ENCODE data around the gene CTXND1.

The CTXND1 gene

DNA sequence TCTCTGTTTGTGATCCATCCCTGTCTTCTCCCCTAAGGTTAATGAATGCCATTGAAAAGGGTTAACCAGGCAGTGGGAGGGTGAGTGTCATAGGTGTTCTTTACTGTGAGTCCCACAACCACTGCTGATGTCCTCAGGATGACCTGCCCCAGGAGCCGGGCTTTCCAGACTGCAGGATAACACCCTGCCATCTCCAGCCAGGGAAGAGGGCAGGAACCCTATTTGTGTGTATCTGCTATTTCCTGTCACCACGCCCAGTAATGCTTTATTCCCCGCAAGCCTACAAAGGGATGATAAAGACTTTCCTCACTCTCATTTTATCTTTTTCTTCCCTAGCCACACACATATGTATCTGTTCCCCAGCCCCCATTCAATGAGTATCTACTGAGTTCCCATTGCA is 15.6 kb upstream of the CTXND1 start (continued):
- TF ChIP-seq, protein P1, sequence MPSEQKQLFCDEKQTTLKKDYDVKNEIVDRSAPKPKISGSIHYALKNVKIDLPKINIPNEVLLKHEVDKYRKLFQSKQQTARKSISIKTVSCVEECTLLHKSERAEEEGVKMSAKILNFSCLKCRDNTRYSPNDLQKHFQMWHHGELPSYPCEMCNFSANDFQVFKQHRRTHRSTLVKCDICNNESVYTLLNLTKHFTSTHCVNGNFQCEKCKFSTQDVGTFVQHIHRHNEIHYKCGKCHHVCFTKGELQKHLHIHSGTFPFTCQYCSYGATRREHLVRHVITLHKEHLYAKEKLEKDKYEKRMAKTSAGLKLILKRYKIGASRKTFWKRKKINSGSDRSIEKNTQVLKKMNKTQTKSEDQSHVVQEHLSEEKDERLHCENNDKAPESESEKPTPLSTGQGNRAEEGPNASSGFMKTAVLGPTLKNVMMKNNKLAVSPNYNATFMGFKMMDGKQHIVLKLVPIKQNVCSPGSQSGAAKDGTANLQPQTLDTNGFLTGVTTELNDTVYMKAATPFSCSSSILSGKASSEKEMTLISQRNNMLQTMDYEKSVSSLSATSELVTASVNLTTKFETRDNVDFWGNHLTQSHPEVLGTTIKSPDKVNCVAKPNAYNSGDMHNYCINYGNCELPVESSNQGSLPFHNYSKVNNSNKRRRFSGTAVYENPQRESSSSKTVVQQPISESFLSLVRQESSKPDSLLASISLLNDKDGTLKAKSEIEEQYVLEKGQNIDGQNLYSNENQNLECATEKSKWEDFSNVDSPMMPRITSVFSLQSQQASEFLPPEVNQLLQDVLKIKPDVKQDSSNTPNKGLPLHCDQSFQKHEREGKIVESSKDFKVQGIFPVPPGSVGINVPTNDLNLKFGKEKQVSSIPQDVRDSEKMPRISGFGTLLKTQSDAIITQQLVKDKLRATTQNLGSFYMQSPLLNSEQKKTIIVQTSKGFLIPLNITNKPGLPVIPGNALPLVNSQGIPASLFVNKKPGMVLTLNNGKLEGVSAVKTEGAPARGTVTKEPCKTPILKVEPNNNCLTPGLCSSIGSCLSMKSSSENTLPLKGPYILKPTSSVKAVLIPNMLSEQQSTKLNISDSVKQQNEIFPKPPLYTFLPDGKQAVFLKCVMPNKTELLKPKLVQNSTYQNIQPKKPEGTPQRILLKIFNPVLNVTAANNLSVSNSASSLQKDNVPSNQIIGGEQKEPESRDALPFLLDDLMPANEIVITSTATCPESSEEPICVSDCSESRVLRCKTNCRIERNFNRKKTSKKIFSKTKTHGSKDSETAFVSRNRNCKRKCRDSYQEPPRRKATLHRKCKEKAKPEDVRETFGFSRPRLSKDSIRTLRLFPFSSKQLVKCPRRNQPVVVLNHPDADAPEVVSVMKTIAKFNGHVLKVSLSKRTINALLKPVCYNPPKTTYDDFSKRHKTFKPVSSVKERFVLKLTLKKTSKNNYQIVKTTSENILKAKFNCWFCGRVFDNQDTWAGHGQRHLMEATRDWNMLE (tag by site-specific recombination; conservative IDR thresholded peaks at IDR 0.05; ENCODE audit: low read depth), result no peak
- no peak for TF ChIP-seq SCRT1 (tag by site-specific recombination; IDR thresholded peaks at IDR 0.05; ENCODE audit: borderline replicate concordance)
- TF ChIP-seq, protein P2, sequence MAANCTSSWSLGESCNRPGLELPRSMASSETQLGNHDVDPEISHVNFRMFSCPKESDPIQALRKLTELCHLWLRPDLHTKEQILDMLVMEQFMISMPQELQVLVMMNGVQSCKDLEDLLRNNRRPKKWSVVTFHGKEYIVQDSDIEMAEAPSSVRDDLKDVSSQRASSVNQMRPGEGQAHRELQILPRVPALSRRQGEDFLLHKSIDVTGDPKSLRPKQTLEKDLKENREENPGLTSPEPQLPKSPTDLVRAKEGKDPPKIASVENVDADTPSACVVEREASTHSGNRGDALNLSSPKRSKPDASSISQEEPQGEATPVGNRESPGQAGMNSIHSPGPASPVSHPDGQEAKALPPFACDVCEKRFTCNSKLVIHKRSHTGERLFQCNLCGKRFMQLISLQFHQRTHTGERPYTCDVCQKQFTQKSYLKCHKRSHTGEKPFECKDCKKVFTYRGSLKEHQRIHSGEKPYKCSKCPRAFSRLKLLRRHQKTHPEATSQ (tag by site-specific recombination; IDR thresholded peaks at IDR 0.05), result no peak

DNA sequence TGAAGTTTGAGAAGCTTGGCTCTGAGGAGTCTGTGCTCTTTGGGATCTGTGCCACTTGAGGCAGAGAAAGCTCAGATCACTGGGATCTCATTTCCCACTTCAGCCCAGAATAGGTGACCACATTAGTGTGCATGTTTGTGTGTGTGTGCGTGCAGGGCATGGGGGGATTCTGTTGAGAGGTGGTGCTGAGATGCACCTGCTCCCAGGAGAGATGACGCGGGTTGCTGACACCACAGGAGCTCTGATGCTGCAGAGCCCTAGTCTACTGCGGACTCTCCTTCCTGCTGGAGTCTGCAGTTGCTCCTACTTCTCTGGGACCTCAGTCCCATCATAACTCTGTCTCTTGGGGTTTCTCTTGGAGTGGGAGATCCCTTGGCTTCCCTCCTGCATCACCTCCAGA is 14.7 kb upstream of the CTXND1 start:
- H3K4me3 ChIP-seq (ENCODE audit: low read depth, low read length), result no peak overlapping the region
- H3K27ac ChIP-seq (ENCODE audit: extremely low read depth, low read depth, low read length), result no peak overlapping the region
- no peaks in the 10 kb centered on the region for H3K9me3 ChIP-seq (ENCODE audit: control insufficient read depth, insufficient read depth, low read depth, low read length)
- no peaks in the 10 kb centered on the region for H3K36me3 ChIP-seq (ENCODE audit: control insufficient read depth in 2 of 2, insufficient read depth in 1 of 2, low read length in 2 of 2)
- CTCF ChIA-PET, result interaction anchor here (1.2 kb wide), 2 partner anchors 26 to 886 kb away, joined by 3 read pairs; no protein-coding TSS in a partner anchor
- H3K4me1 ChIP-seq (ENCODE audit: control insufficient read depth, insufficient read depth, low read length), result no peaks in the 10 kb centered on the region
- POLR2A ChIA-PET, result interaction anchor here (0.7 kb wide), 1 partner anchor 35 kb away, joined by 3 read pairs; no protein-coding TSS in a partner anchor
- no peak for TF ChIP-seq ZNF239 (tag by site-specific recombination; IDR thresholded peaks at IDR 0.05)
- no peak for TF ChIP-seq SCRT2 (tag by site-specific recombination; IDR thresholded peaks at IDR 0.05)
- no peak for TF ChIP-seq ZNF621 (tag by site-specific recombination; IDR thresholded peaks at IDR 0.05)
- TF ChIP-seq ZNF654 (tag by site-specific recombination; IDR thresholded peaks at IDR 0.05; ENCODE audit: low read depth), result no peak
- no peak for TF ChIP-seq ZNF202 (tag by site-specific recombination; IDR thresholded peaks at IDR 0.05; ENCODE audit: borderline replicate concordance)
- TF ChIP-seq ZNF292 (tag by site-specific recombination; IDR thresholded peaks at IDR 0.05; ENCODE audit: borderline replicate concordance, low read depth), result no peak
- no peak for TF ChIP-seq ZNF670 (tag by site-specific recombination; IDR thresholded peaks at IDR 0.05; ENCODE audit: low read depth)
- TF ChIP-seq, protein P3, sequence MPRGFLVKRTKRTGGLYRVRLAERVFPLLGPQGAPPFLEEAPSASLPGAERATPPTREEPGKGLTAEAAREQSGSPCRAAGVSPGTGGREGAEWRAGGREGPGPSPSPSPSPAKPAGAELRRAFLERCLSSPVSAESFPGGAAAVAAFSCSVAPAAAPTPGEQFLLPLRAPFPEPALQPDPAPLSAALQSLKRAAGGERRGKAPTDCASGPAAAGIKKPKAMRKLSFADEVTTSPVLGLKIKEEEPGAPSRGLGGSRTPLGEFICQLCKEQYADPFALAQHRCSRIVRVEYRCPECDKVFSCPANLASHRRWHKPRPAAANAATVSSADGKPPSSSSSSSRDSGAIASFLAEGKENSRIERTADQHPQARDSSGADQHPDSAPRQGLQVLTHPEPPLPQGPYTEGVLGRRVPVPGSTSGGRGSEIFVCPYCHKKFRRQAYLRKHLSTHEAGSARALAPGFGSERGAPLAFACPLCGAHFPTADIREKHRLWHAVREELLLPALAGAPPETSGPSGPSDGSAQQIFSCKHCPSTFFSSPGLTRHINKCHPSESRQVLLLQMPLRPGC (tag by site-specific recombination; IDR thresholded peaks at IDR 0.05), result no peak
- TF ChIP-seq ZNF157 (tag by site-specific recombination; IDR thresholded peaks at IDR 0.05), result no peak
- TF ChIP-seq ZNF221 (tag by site-specific recombination; IDR thresholded peaks at IDR 0.05; ENCODE audit: borderline replicate concordance), result no peak
- no peak for TF ChIP-seq OSR2 (tag by site-specific recombination; IDR thresholded peaks at IDR 0.05)

DNA sequence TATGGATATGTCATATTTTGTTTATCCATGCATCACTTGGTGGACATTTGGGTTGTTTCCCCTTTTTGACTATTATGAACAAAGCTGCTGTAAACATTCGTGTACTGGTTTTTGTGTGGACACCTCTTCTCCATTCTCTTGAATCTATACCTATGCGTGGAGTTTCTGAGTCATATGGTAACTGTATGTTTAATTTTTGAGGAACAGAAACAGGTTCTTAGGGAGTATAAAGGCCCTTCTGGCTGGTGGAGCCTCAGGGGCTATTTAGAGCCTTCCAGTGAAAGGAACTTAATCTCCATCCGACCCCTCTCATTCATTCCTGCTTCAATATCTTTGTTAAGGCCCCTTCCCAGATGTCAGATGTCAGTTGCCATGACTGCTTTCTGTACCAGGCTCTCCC is 14.1 kb upstream of the CTXND1 start:
- H3K27ac ChIP-seq (ENCODE audit: extremely low read depth, low read depth, low read length), result no peak overlapping the region
- ChIA-PET POLR2A (no interaction called here), CTCF (interaction anchor here (1.2 kb wide), 2 partner anchors 25 to 885 kb away, joined by 3 read pairs; no protein-coding TSS in a partner anchor)
- no peak overlapping the region for H3K4me3 ChIP-seq (ENCODE audit: low read depth, low read length)
- H3K4me1 ChIP-seq (ENCODE audit: control insufficient read depth, insufficient read depth, low read length), result no peaks in the 10 kb centered on the region
- H3K9me3 ChIP-seq (ENCODE audit: control insufficient read depth, insufficient read depth, low read depth, low read length), result no peaks in the 10 kb centered on the region
- H3K36me3 ChIP-seq (ENCODE audit: control insufficient read depth in 2 of 2, insufficient read depth in 1 of 2, low read length in 2 of 2), result no peaks in the 10 kb centered on the region
- no peak for TF ChIP-seq ZNF626 (tag by site-specific recombination; IDR thresholded peaks at IDR 0.05)
- TF ChIP-seq, protein P4, sequence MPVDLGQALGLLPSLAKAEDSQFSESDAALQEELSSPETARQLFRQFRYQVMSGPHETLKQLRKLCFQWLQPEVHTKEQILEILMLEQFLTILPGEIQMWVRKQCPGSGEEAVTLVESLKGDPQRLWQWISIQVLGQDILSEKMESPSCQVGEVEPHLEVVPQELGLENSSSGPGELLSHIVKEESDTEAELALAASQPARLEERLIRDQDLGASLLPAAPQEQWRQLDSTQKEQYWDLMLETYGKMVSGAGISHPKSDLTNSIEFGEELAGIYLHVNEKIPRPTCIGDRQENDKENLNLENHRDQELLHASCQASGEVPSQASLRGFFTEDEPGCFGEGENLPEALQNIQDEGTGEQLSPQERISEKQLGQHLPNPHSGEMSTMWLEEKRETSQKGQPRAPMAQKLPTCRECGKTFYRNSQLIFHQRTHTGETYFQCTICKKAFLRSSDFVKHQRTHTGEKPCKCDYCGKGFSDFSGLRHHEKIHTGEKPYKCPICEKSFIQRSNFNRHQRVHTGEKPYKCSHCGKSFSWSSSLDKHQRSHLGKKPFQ (tag by site-specific recombination; IDR thresholded peaks at IDR 0.05), result no peak
- no peak for TF ChIP-seq SP3 (tag by site-specific recombination; IDR thresholded peaks at IDR 0.05)
- TF ChIP-seq, protein P5, sequence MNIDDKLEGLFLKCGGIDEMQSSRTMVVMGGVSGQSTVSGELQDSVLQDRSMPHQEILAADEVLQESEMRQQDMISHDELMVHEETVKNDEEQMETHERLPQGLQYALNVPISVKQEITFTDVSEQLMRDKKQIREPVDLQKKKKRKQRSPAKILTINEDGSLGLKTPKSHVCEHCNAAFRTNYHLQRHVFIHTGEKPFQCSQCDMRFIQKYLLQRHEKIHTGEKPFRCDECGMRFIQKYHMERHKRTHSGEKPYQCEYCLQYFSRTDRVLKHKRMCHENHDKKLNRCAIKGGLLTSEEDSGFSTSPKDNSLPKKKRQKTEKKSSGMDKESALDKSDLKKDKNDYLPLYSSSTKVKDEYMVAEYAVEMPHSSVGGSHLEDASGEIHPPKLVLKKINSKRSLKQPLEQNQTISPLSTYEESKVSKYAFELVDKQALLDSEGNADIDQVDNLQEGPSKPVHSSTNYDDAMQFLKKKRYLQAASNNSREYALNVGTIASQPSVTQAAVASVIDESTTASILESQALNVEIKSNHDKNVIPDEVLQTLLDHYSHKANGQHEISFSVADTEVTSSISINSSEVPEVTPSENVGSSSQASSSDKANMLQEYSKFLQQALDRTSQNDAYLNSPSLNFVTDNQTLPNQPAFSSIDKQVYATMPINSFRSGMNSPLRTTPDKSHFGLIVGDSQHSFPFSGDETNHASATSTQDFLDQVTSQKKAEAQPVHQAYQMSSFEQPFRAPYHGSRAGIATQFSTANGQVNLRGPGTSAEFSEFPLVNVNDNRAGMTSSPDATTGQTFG (tag by site-specific recombination; IDR thresholded peaks at IDR 0.05; ENCODE audit: borderline replicate concordance), result no peak
- TF ChIP-seq, protein P6, sequence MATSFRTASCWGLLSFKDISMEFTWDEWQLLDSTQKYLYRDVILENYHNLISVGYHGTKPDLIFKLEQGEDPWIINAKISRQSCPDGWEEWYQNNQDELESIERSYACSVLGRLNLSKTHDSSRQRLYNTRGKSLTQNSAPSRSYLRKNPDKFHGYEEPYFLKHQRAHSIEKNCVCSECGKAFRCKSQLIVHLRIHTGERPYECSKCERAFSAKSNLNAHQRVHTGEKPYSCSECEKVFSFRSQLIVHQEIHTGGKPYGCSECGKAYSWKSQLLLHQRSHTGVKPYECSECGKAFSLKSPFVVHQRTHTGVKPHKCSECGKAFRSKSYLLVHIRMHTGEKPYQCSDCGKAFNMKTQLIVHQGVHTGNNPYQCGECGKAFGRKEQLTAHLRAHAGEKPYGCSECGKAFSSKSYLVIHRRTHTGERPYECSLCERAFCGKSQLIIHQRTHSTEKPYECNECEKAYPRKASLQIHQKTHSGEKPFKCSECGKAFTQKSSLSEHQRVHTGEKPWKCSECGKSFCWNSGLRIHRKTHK (tag by site-specific recombination; IDR thresholded peaks at IDR 0.05), result no peak

Data from HEK293 (cell line).